AG09319 (cell line): ENCODE results near the gene PRDM15.

Experiments
- DNase-seq: peaks from one replicate; pipeline ENCODE4 v3.0.0-alpha.2; 2010; ENCODE audit warnings: low read depth; ENCODE audit errors: extremely low read depth
- CTCF ChIP-seq: IDR thresholded peaks from 2 replicates; pipeline ENCODE4 v1.5.1; 2011; ENCODE audit warnings: low read depth, mild to moderate bottlenecking, inconsistent platforms, low read length, moderate library complexity

The PRDM15 gene

GRCh38 chr21:41876928-41877652 lies 2.1 kb downstream of the PRDM15 start:
- no peak for DNase-seq
- no peak for TF ChIP-seq CTCF

- no peak for DNase-seq
- TF ChIP-seq CTCF: no peak
Observed at GRCh38 chr21:41876396-41876795, 2.7 kb downstream of the PRDM15 start.

GRCh38 chr21:41875086-41875485 lies 4.1 kb downstream of the PRDM15 start:
- DNase-seq: no peak
- TF ChIP-seq CTCF: no peak

- DNase-seq: no peak
- no peak for TF ChIP-seq CTCF
Observed at GRCh38 chr21:41874611-41875010, 4.5 kb downstream of the PRDM15 start.

GRCh38 chr21:41873426-41873825 lies 5.7 kb downstream of the PRDM15 start:
- TF ChIP-seq CTCF: no peak
- DNase-seq: no peak

- TF ChIP-seq CTCF: no peak
- no peak for DNase-seq
Observed at GRCh38 chr21:41873005-41873404, 6.1 kb downstream of the PRDM15 start.

GRCh38 chr21:41871293-41872030 lies 7.7 kb downstream of the PRDM15 start:
- no peak for DNase-seq
- no peak for TF ChIP-seq CTCF
